Ishikawa (cell line): ENCODE measurements around the gene ZDBF2.

Source experiments
- CREB1 ChIP-seq: IDR thresholded peaks from 2 replicates; pipeline ENCODE4 v1.6.1; 2012; ENCODE audit warnings: low read depth
- YY1 ChIP-seq: IDR thresholded peaks from 2 replicates; pipeline ENCODE4 v1.6.1; 2012; ENCODE audit warnings: low read depth
- TF ChIP-seq, protein P1 (sequence below): IDR thresholded peaks from 2 replicates; pipeline ENCODE4 v1.6.1; 2012

DNA sequence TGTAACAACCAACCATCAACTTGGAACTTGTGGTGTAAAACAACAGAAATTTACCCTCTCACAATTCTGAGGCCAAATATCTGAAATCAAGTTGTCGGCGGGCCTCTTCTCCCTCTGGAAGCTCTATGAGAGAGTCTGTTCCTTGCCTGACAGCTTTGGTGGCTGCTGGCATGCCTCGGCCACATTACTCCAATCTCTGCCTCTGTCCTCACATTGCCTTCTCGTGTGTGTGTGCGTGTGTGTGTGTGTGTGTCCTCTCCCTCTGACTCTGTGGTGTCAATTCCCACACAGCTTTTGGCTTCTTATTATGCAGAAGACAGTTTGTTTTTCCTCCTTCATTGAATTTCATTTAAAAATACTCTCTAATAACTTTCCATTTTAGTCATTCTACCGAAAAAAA is 50.4 kb downstream of the ZDBF2 start:
- TF ChIP-seq YY1 (no peak), CREB1 (no peak)
- TF ChIP-seq, protein P1, sequence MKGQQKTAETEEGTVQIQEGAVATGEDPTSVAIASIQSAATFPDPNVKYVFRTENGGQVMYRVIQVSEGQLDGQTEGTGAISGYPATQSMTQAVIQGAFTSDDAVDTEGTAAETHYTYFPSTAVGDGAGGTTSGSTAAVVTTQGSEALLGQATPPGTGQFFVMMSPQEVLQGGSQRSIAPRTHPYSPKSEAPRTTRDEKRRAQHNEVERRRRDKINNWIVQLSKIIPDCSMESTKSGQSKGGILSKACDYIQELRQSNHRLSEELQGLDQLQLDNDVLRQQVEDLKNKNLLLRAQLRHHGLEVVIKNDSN = no peak
